GM18870 (cell line): ENCODE results near the gene UBE2D2.
A peak's percentile ranks its signal among the peaks of the same experiment; 100 is the strongest.
"Not testable (repeated sequence)": the region's sequence is repeated elsewhere in the genome, so short reads cannot be mapped to it uniquely, and the experiment has no call there.

ENCODE experiments used
- ATAC-seq: cut with Tn5 transposase; IDR thresholded peaks from one replicate; pipeline ENCODE4 v1.9.1; 2021; ENCODE audit warnings: moderate library complexity; ENCODE audit not compliant: unreplicated experiment

UBE2D2 gene

GRCh38 chr5:139546593-139546992, 14.5 kb upstream of the UBE2D2 start:
- not testable (repeated sequence) for ATAC-seq

GRCh38 chr5:139549162-139549894, 11.8 kb upstream of the UBE2D2 start:
- no peak for ATAC-seq

- ATAC-seq: not testable (repeated sequence)
Measured at GRCh38 chr5:139550051-139550872, 10.9 kb upstream of the UBE2D2 start.

GRCh38 chr5:139551191-139551889, 9.8 kb upstream of the UBE2D2 start:
- no peak for ATAC-seq

- no peak for ATAC-seq
Measured at GRCh38 chr5:139552893-139553575, 8.1 kb upstream of the UBE2D2 start.

GRCh38 chr5:139554264-139554663, 6.9 kb upstream of the UBE2D2 start:
- no peak for ATAC-seq

- no peak for ATAC-seq
Measured at GRCh38 chr5:139557811-139558210, 3.3 kb upstream of the UBE2D2 start.

GRCh38 chr5:139561655-139562451, 714 bp downstream of the UBE2D2 start:
- peak; percentile 7 for ATAC-seq

- ATAC-seq: no peak
Measured at GRCh38 chr5:139562847-139563246, 1.7 kb downstream of the UBE2D2 start.

- ATAC-seq: peak; percentile 50
Measured at GRCh38 chr5:139565411-139566305, 4.5 kb downstream of the UBE2D2 start.

GRCh38 chr5:139566611-139567010, 5.5 kb downstream of the UBE2D2 start:
- ATAC-seq: no peak

- ATAC-seq: no peak
Measured at GRCh38 chr5:139569270-139569955, 8.3 kb downstream of the UBE2D2 start.

GRCh38 chr5:139571543-139571942, 10.4 kb downstream of the UBE2D2 start:
- ATAC-seq: no peak

GRCh38 chr5:139571966-139572365, 10.8 kb downstream of the UBE2D2 start:
- ATAC-seq: no peak

GRCh38 chr5:139574641-139575312, 13.6 kb downstream of the UBE2D2 start:
- ATAC-seq: no peak

- no peak for ATAC-seq
Measured at GRCh38 chr5:139575313-139575646, 14.1 kb downstream of the UBE2D2 start.

GRCh38 chr5:139575751-139576150, 14.6 kb downstream of the UBE2D2 start:
- no peak for ATAC-seq

- ATAC-seq: no peak
Measured at GRCh38 chr5:139577689-139578290, 16.7 kb downstream of the UBE2D2 start.
